Measurements from ENCODE around the gene NCOR1. TPM values are rescaled to one million over a fixed set of nuclear protein-coding genes. Genes with fewer than 3 reads are reported as not detected.

The NCOR1 gene
- total RNA-seq, 2 experiments from 2014 or later = 68.0 to 134 TPM

GRCh38 chr17:16013943-16014407 lies 201.4 kb downstream of the NCOR1 start:
- Histone ChIP-seq H3K27ac (ENCODE audit: low read depth, low read length, poor library complexity, severe bottlenecking) (no peak overlapping the region), H3K9me3 (ENCODE audit: low read length) (no peaks in the 10 kb centered on the region), H3K79me2 (ENCODE audit: insufficient read depth, low read depth, low read length) (peaks cover 20% of the 10 kb centered on the region), H3K36me3 (ENCODE audit: insufficient read depth, low read length) (peaks cover 90% of the 10 kb centered on the region), H3K4me2 (ENCODE audit: low read length) (no peak overlapping the region), H3K9me2 (ENCODE audit: insufficient read depth, low read length) (no peaks in the 10 kb centered on the region), H3K4me3 (ENCODE audit: low read depth, low read length, poor library complexity, severe bottlenecking) (no peak overlapping the region), H2AFZ (ENCODE audit: low read length) (no peak overlapping the region), H3K4me1 (ENCODE audit: insufficient read depth, low read length, poor library complexity, severe bottlenecking) (no peaks in the 10 kb centered on the region), H4K20me1 (ENCODE audit: insufficient read depth, low read length) (0 out of 2 replicates have a peak, but pooled peaks cover 4% of the 10 kb centered on the region)
- DNase-seq (ENCODE audit: low spot score) = no peak
- ChIA-PET POLR2A (interaction anchor here (0.6 kb wide), 1 partner anchor 419 kb away, joined by 4 read pairs; no protein-coding TSS in a partner anchor), CTCF (ENCODE audit: unreplicated experiment) (no interaction called here)
- TF ChIP-seq EZH2phosphoT487 (IDR thresholded peaks at IDR 0.05; ENCODE audit: borderline replicate concordance, low read depth, low read length) = no peak
- TF ChIP-seq, protein P1, sequence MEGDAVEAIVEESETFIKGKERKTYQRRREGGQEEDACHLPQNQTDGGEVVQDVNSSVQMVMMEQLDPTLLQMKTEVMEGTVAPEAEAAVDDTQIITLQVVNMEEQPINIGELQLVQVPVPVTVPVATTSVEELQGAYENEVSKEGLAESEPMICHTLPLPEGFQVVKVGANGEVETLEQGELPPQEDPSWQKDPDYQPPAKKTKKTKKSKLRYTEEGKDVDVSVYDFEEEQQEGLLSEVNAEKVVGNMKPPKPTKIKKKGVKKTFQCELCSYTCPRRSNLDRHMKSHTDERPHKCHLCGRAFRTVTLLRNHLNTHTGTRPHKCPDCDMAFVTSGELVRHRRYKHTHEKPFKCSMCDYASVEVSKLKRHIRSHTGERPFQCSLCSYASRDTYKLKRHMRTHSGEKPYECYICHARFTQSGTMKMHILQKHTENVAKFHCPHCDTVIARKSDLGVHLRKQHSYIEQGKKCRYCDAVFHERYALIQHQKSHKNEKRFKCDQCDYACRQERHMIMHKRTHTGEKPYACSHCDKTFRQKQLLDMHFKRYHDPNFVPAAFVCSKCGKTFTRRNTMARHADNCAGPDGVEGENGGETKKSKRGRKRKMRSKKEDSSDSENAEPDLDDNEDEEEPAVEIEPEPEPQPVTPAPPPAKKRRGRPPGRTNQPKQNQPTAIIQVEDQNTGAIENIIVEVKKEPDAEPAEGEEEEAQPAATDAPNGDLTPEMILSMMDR (conservative IDR thresholded peaks at IDR 0.05; ENCODE audit: low read length) = peak; percentile 43; the same call in 1 of the 2 replicates
- BruUV-seq (replicated peaks) = TSS peak; percentile 4
- intact Hi-C loops (cut with micrococcal nuclease; ENCODE audit: unreplicated experiment) = no loop called here

DNA sequence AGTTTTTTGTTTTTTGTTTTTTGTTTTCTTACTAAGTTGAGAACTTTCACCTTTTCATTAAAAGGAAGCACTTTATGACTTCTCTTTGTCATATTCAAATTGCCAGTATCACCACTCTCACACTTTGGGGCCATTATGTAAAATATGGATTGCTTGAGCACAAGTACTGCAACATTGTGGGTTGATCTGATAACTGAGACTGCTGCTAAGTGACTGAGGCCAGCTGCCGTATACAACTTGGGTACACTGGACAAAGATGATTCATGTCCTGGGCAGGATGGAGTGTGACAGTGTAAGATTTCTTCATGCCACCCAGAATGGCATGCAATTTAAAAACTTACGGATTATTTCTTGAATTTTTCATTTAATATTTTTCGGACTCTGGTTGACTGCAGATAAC lies 207.9 kb downstream of the NCOR1 start:
- H3K36me3 ChIP-seq (ENCODE audit: insufficient read depth, low read length) = peaks cover 93% of the 10 kb centered on the region
- POLR2A ChIA-PET = no interaction called here

GRCh38 chr17:16005636-16006035 lies 209.7 kb downstream of the NCOR1 start:
- POLR2A ChIA-PET = interaction anchor here (0.7 kb wide), 1 partner anchor 79 kb away, joined by 4 read pairs; no protein-coding TSS in a partner anchor

More for the DNA sequence above, 207.9 kb downstream of the NCOR1 start:
- BruUV-seq (replicated peaks) = no TSS peak
- Histone ChIP-seq H3K27ac (ENCODE audit: low read depth, low read length, poor library complexity, severe bottlenecking) (no peak overlapping the region), H3K4me1 (ENCODE audit: insufficient read depth, low read length, poor library complexity, severe bottlenecking) (no peaks in the 10 kb centered on the region), H3K9me3 (ENCODE audit: low read length) (peaks cover 5% of the 10 kb centered on the region; the same call in 1 of the 2 replicates), H4K20me1 (ENCODE audit: insufficient read depth, low read length) (no peaks in the 10 kb centered on the region), H3K4me2 (ENCODE audit: low read length) (no peak overlapping the region), H2AFZ (ENCODE audit: low read length) (no peak overlapping the region), H3K4me3 (ENCODE audit: low read depth, low read length, poor library complexity, severe bottlenecking) (no peak overlapping the region), H3K79me2 (ENCODE audit: insufficient read depth, low read depth, low read length) (peaks cover 8% of the 10 kb centered on the region), H3K9me2 (ENCODE audit: insufficient read depth, low read length) (no peaks in the 10 kb centered on the region)
- DNase-seq (ENCODE audit: low spot score) = no peak
- intact Hi-C loops (cut with micrococcal nuclease; ENCODE audit: unreplicated experiment) = no loop called here
- TF ChIP-seq EZH2phosphoT487 (IDR thresholded peaks at IDR 0.05; ENCODE audit: borderline replicate concordance, low read depth, low read length) = no peak
- TF ChIP-seq, protein P1 (conservative IDR thresholded peaks at IDR 0.05; ENCODE audit: low read length) = no peak
- CTCF ChIA-PET (ENCODE audit: unreplicated experiment) = no interaction called here

More at GRCh38 chr17:16005636-16006035, 209.7 kb downstream of the NCOR1 start:
- H3K9me3 ChIP-seq (ENCODE audit: low read length) = peaks cover 18% of the 10 kb centered on the region
- H3K79me2 ChIP-seq (ENCODE audit: insufficient read depth, low read depth, low read length) = peaks cover 26% of the 10 kb centered on the region
- BruUV-seq (replicated peaks) = no TSS peak
- no peak for TF ChIP-seq EZH2phosphoT487 (IDR thresholded peaks at IDR 0.05; ENCODE audit: borderline replicate concordance, low read depth, low read length)
- intact Hi-C loops (cut with micrococcal nuclease; ENCODE audit: unreplicated experiment) = no loop called here
- no peak overlapping the region for H3K4me2 ChIP-seq (ENCODE audit: low read length)
- no peak for DNase-seq (ENCODE audit: low spot score)
- H3K4me1 ChIP-seq (ENCODE audit: insufficient read depth, low read length, poor library complexity, severe bottlenecking) = peaks cover 8% of the 10 kb centered on the region
- CTCF ChIA-PET (ENCODE audit: unreplicated experiment) = no interaction called here
- no peak overlapping the region for H3K27ac ChIP-seq (ENCODE audit: low read depth, low read length, poor library complexity, severe bottlenecking)
- no peaks in the 10 kb centered on the region for H3K9me2 ChIP-seq (ENCODE audit: insufficient read depth, low read length)
- H3K36me3 ChIP-seq (ENCODE audit: insufficient read depth, low read length) = peaks cover 93% of the 10 kb centered on the region
- H3K4me3 ChIP-seq (ENCODE audit: low read depth, low read length, poor library complexity, severe bottlenecking) = no peak overlapping the region
- peaks cover 4% of the 10 kb centered on the region; the same call in 1 of the 2 replicates for H4K20me1 ChIP-seq (ENCODE audit: insufficient read depth, low read length)
- no peak overlapping the region for H2AFZ ChIP-seq (ENCODE audit: low read length)

All from OCI-LY7 (cell line).